RWPE1 (cell line): ENCODE measurements around the gene DOCK3.
"Not testable (repeated sequence)": the region's sequence is repeated elsewhere in the genome, so short reads cannot be mapped to it uniquely, and the experiment has no call there.

Source experiments
- CTCF ChIA-PET: fragments of 350-600 bp; sonication (Branson Sonifier 250); formaldehyde crosslinking; extraction: SDS; loops from one replicate; lab custom pipeline; 2021; lab: Yijun Ruan, JAX
- POLR2A ChIA-PET: fragments of 400-600 bp; formaldehyde crosslinking; extraction: SDS; loops from one replicate; lab custom pipeline; 2020; ENCODE audit warnings: antibody characterized with exemption; ENCODE audit not compliant: low non-redundant PET; lab: Yijun Ruan, JAX
- DNase-seq: peaks from one replicate; pipeline ENCODE4 v3.0.0; 2012; ENCODE audit warnings: low spot score
- H3K27ac ChIP-seq: fragments of 450-650 bp; 2 replicates; pipeline ENCODE4 v1.5.1; 2017
- CTCF ChIP-seq: fragments of 450-650 bp; conservative IDR thresholded peaks from 2 replicates; pipeline ENCODE4 v1.5.1; 2017; ENCODE audit warnings: low read depth, mild to moderate bottlenecking

The DOCK3 gene

GRCh38 chr3:50923955-50924354 lies 249.2 kb downstream of the DOCK3 start:
- CTCF ChIA-PET = no interaction called here
- no peak overlapping the region for H3K27ac ChIP-seq
- POLR2A ChIA-PET = no interaction called here
- DNase-seq = no peak
- no peak for TF ChIP-seq CTCF

GRCh38 chr3:50924638-50925037 lies 249.9 kb downstream of the DOCK3 start:
- no peak for TF ChIP-seq CTCF
- no peak for DNase-seq
- H3K27ac ChIP-seq = no peak overlapping the region
- ChIA-PET POLR2A (no interaction called here), CTCF (interaction anchor here (0.6 kb wide), 1 partner anchor 47 kb away, joined by 3 read pairs; no protein-coding TSS in a partner anchor)

GRCh38 chr3:50926868-50927267 lies 252.1 kb downstream of the DOCK3 start:
- TF ChIP-seq CTCF = no peak
- no peak for DNase-seq
- ChIA-PET CTCF (no interaction called here), POLR2A (no interaction called here)
- no peak overlapping the region for H3K27ac ChIP-seq

- no peak for TF ChIP-seq CTCF
- POLR2A ChIA-PET = no interaction called here
Measured at GRCh38 chr3:50930371-50931208, 255.9 kb downstream of the DOCK3 start.

GRCh38 chr3:50932918-50933317 lies 258.2 kb downstream of the DOCK3 start:
- CTCF ChIA-PET, DNase-seq, H3K27ac ChIP-seq, POLR2A ChIA-PET: not testable (repeated sequence)

More at GRCh38 chr3:50930371-50931208, 255.9 kb downstream of the DOCK3 start:
- DNase-seq = no peak
- H3K27ac ChIP-seq = no peak overlapping the region
- CTCF ChIA-PET = no interaction called here

- no peak overlapping the region for H3K27ac ChIP-seq
- no peak for TF ChIP-seq CTCF
- ChIA-PET CTCF (interaction anchor here (0.7 kb wide), 2 partner anchors 79 to 234 kb away, joined by 4 to 5 read pairs; no protein-coding TSS in a partner anchor), POLR2A (no interaction called here)
- DNase-seq = no peak
Measured at GRCh38 chr3:50936389-50936788, 261.7 kb downstream of the DOCK3 start.

- H3K27ac ChIP-seq = no peak overlapping the region
- CTCF ChIA-PET = no interaction called here
- DNase-seq = no peak
- POLR2A ChIA-PET = no interaction called here
- no peak for TF ChIP-seq CTCF
Measured at GRCh38 chr3:50947419-50947818, 272.7 kb downstream of the DOCK3 start.
